Measurements from ENCODE around the gene REEP6.
"Not testable (repeated sequence)": the region's sequence is repeated elsewhere in the genome, so short reads cannot be mapped to it uniquely, and the experiment has no call there.

Gene REEP6

GRCh38 chr19:1538978-1539377 is 48.0 kb downstream of the REEP6 start:
- Histone ChIP-seq H3K4me3 (replicated peaks; ENCODE audit: low read depth, low read length) (no peak overlapping the region), H3K27me3 (replicated peaks; ENCODE audit: control insufficient read depth, insufficient read depth, low read length) (no peaks in the 10 kb centered on the region), H3K36me3 (ENCODE audit: control insufficient read depth, insufficient read depth, low read length) (no peaks in the 10 kb centered on the region)
- DNase-seq (ENCODE audit: extremely low read depth, insufficient read length): no peak
- TF ChIP-seq CTCF (IDR thresholded peaks at IDR 0.05; ENCODE audit: insufficient read depth, low read length, poor library complexity, severe bottlenecking): no peak

GRCh38 chr19:1539749-1540148 is 48.8 kb downstream of the REEP6 start:
- H3K27me3 ChIP-seq (replicated peaks; ENCODE audit: control insufficient read depth, insufficient read depth, low read length); H3K4me3 ChIP-seq (replicated peaks; ENCODE audit: low read depth, low read length); H3K36me3 ChIP-seq (ENCODE audit: control insufficient read depth, insufficient read depth, low read length); DNase-seq (ENCODE audit: extremely low read depth, insufficient read length): not testable (repeated sequence)

GRCh38 chr19:1540365-1540925 is 49.5 kb downstream of the REEP6 start:
- TF ChIP-seq CTCF (IDR thresholded peaks at IDR 0.05; ENCODE audit: insufficient read depth, low read length, poor library complexity, severe bottlenecking): no peak
- no peaks in the 10 kb centered on the region for H3K36me3 ChIP-seq (ENCODE audit: control insufficient read depth, insufficient read depth, low read length)
- H3K27me3 ChIP-seq (replicated peaks; ENCODE audit: control insufficient read depth, insufficient read depth, low read length): no peaks in the 10 kb centered on the region
- DNase-seq (ENCODE audit: extremely low read depth, insufficient read length): no peak
- no peak overlapping the region for H3K4me3 ChIP-seq (replicated peaks; ENCODE audit: low read depth, low read length)
